Central memory CD8-positive, alpha-beta T cell (primary cell): Measurements from ENCODE around the gene ZMYM3.
"Not testable (repeated sequence)": the region's sequence is repeated elsewhere in the genome, so short reads cannot be mapped to it uniquely, and the experiment has no call there.

ENCODE experiments used
- ATAC-seq: fragments of 150-1000 bp; cut with Tn5 transposase; replicated peaks from 2 replicates; pipeline ENCODE4 v1.10.0; 2022; ENCODE audit warnings: mild to moderate bottlenecking, moderate FRiP score, moderate number of reproducible peaks; ENCODE audit not compliant: poor library complexity, severe bottlenecking; ENCODE audit errors: extremely low read depth
- DNase-seq, 2 donors: peaks; one replicate each; pipeline ENCODE4 v3.0.0; 2021; ENCODE audit warnings: low spot score in 2 of 2
- H3K27ac Mint-ChIP-seq: one replicate; pipeline ENCODE4 v1.8.0; 2022; ENCODE audit warnings: low read depth, mild to moderate bottlenecking, moderate library complexity, mixed read lengths
- H3K27me3 Mint-ChIP-seq: one replicate; pipeline ENCODE4 v1.8.0; 2022; ENCODE audit warnings: mixed read lengths
- H3K36me3 Mint-ChIP-seq: one replicate; pipeline ENCODE4 v1.8.0; 2022; ENCODE audit warnings: mild to moderate bottlenecking, moderate library complexity, mixed read lengths; ENCODE audit not compliant: insufficient read depth
- H3K4me1 Mint-ChIP-seq: one replicate; pipeline ENCODE4 v1.8.0; 2022; ENCODE audit warnings: mixed read lengths
- H3K4me3 Mint-ChIP-seq: one replicate; pipeline ENCODE4 v1.8.0; 2022; ENCODE audit warnings: mild to moderate bottlenecking, moderate library complexity, mixed read lengths
- H3K9me3 Mint-ChIP-seq: one replicate; pipeline ENCODE4 v1.8.0; 2022; ENCODE audit warnings: mixed read lengths

Gene ZMYM3

DNA sequence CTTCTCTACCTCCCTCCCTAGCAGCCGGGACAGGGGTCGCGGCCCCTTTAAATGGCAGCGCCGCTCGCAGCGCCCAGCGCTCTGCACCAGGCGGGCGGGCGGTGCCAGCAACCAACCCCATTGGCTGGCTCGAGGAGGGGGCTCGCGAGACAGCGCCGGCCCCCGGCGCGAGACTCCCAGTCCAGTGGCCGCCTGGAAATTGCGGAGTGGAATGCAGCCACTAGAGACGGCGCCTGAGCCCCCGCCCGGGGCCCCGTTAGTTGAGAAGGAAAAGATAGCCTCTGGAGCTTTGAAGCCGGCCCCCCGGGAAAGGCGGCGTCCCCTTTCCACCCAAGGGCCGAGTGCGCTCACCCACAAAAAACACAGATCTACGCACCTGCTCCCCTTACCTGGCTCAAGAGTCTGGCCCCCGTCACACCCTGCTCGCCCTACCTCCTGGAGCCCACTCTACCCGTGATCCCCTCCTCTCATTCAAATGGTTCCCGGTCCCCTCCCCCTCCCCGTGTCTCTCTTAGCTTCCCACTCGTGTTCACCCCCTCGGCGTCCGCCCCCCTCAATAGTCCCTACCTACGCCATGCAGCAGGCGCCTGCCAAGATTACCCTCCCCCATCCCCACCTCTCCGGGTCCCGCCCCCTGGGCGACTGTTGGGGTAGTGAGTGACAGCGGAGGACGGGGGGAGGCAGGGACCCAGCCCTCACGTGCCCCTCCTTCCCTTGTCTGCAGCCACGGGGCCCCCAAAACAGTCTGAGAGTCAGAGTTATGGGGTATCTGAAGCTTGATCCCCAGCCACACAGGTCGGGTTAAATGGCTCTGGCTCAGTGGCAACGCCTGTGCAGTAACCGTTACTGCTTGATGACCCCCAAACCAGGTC is at the start of gene ZMYM3:
Gene ZMYM3 (minus strand): TSS at position 49 of the 872 bp plus-strand sequence. CDS start 885 bp downstream, outside the sequence.
- H3K27ac Mint-ChIP-seq = peak within 1 kb of the TSS; percentile 96
- ATAC-seq (peak; percentile 79), DNase-seq (peak; percentile 41 to 74)
- no peaks in the 10 kb centered on the region for H3K9me3 Mint-ChIP-seq
- no peaks in the 10 kb centered on the region for H3K27me3 Mint-ChIP-seq
- H3K4me3 Mint-ChIP-seq = peak within 1 kb of the TSS; percentile 81
- peaks cover 13% of the 10 kb centered on the region for H3K4me1 Mint-ChIP-seq
- peaks cover 16% of the 10 kb centered on the region for H3K36me3 Mint-ChIP-seq

DNA sequence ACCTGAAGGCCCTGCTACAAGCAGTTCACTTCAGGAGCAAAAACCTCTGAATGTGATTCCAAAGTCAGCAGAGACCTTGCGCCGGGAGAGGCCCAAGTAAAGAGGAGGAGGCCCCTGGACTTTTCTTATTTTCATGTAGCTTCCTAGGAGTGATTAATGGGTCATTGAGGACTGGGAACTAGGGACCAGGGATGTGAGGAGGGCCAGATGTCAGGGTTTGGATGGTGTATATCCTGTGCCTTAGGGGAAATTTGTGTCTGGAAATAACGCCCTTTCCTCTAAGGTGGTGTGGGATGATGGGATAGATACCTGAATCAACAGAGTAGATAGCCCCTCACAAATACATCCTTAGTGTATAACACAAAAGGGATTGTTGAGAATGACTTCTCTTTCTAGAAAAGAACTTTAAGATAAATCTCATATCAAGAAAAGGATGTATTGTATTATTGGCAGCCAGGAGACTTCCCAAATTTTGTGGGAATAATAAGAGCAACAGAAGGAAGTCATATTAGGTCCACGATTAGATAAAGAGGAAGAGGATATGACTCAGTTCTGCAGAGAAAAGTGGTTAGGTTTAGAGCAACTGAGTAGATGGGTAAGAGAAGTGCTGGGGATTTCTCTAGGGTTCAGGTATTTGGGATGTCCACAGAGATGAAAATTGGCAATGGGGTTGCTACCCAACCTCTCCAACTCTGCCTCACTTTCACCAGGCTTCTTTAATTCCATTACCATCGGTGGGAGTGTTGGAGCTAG is 48.7 kb upstream of the ZMYM3 start:
- ATAC-seq (no peak), DNase-seq (no peak)
- H3K4me3 Mint-ChIP-seq = no peak overlapping the region
- peaks cover 8% of the 10 kb centered on the region for H3K4me1 Mint-ChIP-seq
- no peaks in the 10 kb centered on the region for H3K27me3 Mint-ChIP-seq
- H3K36me3 Mint-ChIP-seq = peaks cover 40% of the 10 kb centered on the region
- H3K27ac Mint-ChIP-seq = no peak overlapping the region
- H3K9me3 Mint-ChIP-seq = no peaks in the 10 kb centered on the region

DNA sequence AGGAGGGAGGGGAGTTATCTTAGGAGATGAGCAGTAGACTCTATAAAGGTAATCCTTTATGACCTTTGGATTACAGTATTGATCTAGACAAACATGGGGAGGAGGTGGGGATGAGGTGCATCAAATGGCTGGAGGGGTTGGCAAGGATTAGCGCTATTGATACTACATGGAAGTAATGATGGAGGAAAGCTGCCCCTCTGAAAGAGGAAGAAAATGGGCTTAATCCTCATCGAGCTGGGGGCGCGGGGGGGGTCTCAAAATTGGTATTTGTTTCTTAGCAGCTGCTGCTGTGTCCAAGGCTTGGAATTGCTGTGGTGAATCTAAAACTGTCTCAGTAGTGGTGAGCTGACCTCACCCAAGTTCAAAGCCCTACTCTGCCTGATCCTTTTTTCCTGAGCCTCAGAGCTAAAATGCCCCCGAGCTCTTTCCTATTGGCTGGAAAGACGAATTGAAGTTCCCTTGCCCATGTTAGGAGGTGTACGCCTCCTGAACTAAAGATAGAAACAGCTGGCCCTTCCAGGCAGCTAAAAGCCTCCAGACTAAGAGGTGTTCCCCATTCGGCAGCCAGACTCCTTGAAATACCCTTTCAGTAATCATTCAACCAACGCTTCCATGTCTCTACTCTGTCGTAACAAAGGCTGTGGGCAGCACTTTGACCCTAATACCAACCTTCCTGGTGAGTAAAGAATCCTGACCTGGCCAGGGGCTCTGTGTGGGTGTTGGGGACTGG is 47.4 kb upstream of the ZMYM3 start, which contains the start of gene ITGB1BP2:
Gene ITGB1BP2 (plus strand): TSS at position 556 of the 730 bp plus-strand sequence. CDS start 57 bp downstream, at position 613.
- Mint-ChIP-seq H3K27ac (peak within 1 kb of the TSS; percentile 38), H3K27me3 (no peaks in the 10 kb centered on the region), H3K4me1 (peaks cover 8% of the 10 kb centered on the region), H3K9me3 (no peaks in the 10 kb centered on the region), H3K36me3 (peaks cover 52% of the 10 kb centered on the region), H3K4me3 (peak within 1 kb of the TSS; percentile 39)
- ATAC-seq (no peak), DNase-seq (no peak)

DNA sequence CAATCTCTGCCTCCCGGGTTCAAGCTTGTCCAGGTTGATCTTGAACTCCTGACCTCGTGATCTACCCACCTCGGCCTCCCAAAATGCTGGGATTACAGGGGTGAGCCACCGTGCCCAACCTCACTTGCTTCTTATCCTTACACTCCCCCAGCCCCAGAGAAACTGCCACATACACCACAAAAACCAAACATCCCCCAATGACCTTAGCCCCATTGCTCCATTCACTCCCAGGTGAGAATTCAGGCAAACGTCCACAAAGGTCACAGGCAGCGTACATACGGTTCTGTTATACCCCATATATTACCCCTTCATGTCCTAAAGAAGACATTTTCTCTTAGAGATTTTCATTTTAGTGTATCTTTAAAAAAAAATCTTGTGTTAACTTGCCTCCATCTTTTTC is 46.6 kb upstream of the ZMYM3 start:
- H3K27me3 Mint-ChIP-seq, DNase-seq, ATAC-seq, H3K9me3 Mint-ChIP-seq, H3K4me1 Mint-ChIP-seq: not testable (repeated sequence)
- H3K36me3 Mint-ChIP-seq = peaks cover 59% of the 10 kb centered on the region
- peak overlapping the region; percentile 39 for H3K4me3 Mint-ChIP-seq
- H3K27ac Mint-ChIP-seq = peak overlapping the region; percentile 38

DNA sequence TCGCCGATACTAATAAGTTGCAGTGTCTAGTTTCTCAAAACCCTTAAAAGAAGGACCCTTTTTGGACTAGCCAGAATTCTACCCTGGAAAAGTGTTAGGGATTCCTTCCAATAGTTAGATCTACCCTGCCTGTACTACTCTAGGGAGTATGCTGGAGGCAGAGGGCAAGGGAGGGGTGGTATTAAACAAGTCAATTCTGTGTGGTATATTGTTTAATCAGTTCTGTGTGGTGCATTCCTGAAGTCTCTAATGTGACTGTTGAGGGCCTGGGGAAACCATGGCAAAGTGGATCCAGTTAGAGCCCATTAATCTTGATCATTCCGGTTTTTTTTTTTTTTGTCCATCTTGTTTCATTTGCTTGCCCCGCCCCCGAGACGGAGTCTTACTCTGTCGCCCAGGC is 46.1 kb upstream of the ZMYM3 start:
- not testable (repeated sequence) for H3K27me3 Mint-ChIP-seq, DNase-seq, ATAC-seq, H3K9me3 Mint-ChIP-seq, H3K4me1 Mint-ChIP-seq
- peak overlapping the region; percentile 39 for H3K4me3 Mint-ChIP-seq
- peak overlapping the region; percentile 38 for H3K27ac Mint-ChIP-seq
- H3K36me3 Mint-ChIP-seq = peaks cover 63% of the 10 kb centered on the region

DNA sequence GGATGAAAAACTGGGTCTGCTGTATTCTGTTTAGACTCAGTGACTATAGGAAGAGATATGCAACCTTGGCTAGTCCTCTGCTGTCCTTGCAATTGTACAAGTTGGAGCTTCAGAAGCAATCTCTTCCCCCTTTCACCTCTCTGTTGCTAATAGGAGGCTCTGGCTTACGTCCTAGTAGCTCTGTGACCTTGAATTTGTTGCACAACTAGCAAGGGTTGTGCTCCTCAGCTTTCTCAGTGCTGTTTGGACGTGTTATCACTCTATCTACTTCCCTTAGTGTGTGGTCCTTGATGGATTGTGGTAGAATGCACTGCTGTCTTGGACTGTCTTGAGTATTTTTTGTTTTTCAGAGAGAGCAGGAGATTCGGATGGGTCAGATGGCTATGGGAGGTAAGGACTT is 44.2 kb upstream of the ZMYM3 start:
- H3K4me1 Mint-ChIP-seq = peaks cover 8% of the 10 kb centered on the region
- H3K4me3 Mint-ChIP-seq = no peak overlapping the region
- no peak for ATAC-seq
- H3K27me3 Mint-ChIP-seq = no peaks in the 10 kb centered on the region
- H3K27ac Mint-ChIP-seq = no peak overlapping the region
- H3K36me3 Mint-ChIP-seq = peaks cover 79% of the 10 kb centered on the region
- no peak for DNase-seq
- H3K9me3 Mint-ChIP-seq = no peaks in the 10 kb centered on the region

DNA sequence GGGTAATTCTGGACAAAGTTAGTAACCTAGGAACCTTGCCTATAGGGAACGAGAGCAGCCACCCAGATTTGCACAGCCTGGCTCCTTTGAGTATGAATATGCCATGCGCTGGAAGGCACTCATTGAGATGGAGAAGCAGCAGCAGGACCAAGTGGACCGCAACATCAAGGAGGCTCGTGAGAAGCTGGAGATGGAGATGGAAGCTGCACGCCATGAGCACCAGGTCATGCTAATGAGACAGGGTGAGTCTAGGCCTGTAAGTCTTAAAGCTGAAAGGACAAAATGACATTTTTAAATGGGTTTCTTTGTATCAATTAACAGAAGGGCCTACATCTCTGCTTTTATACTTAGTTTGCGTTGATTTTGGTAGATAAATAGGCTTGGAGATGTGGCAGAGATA is 42.9 kb upstream of the ZMYM3 start:
- H3K9me3 Mint-ChIP-seq = no peaks in the 10 kb centered on the region
- peaks cover 89% of the 10 kb centered on the region for H3K36me3 Mint-ChIP-seq
- no peak overlapping the region for H3K4me3 Mint-ChIP-seq

DNA sequence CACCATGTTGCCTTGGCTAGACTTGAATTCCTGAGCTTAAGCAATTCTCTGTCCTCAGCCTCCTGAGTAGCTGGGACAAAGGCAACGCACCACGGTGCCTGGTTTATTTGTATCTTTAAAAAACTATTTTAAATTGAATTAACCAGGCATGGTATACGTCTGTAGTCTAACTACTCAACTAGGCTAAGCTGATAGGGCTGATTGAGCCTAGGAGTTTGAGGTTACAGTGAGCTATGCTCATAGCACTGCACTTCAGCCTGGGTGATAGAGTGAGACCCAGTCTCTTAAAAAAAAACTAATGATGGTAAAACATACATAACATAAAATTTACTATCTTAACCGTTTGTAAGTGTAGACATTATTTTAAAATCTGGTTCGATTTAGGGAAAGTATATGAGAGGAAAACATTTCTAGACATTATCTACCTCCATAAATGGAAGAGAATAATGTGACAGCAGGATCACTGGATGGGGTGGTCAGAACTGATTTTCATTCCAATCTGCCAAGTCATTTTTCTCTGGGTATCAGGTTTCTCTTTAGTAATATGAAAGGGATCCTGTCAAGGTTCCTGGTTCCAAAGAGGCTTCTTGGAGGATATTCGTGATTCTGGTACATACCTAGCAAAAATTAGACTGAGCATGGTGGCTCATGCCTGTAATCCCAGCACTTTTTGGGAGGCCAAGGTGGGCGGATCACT is 38.9 kb upstream of the ZMYM3 start:
- ATAC-seq (no peak), DNase-seq (no peak)
- Mint-ChIP-seq H3K36me3 (peaks cover 77% of the 10 kb centered on the region), H3K4me1 (peaks cover 11% of the 10 kb centered on the region), H3K27ac (no peak overlapping the region), H3K4me3 (no peak overlapping the region), H3K27me3 (no peaks in the 10 kb centered on the region), H3K9me3 (no peaks in the 10 kb centered on the region)

More for the DNA sequence above, 42.9 kb upstream of the ZMYM3 start:
- H3K27ac Mint-ChIP-seq = peak overlapping the region; percentile 29
- no peak for ATAC-seq
- H3K27me3 Mint-ChIP-seq = no peaks in the 10 kb centered on the region
- H3K4me1 Mint-ChIP-seq = no peaks in the 10 kb centered on the region
- DNase-seq = no peak

DNA sequence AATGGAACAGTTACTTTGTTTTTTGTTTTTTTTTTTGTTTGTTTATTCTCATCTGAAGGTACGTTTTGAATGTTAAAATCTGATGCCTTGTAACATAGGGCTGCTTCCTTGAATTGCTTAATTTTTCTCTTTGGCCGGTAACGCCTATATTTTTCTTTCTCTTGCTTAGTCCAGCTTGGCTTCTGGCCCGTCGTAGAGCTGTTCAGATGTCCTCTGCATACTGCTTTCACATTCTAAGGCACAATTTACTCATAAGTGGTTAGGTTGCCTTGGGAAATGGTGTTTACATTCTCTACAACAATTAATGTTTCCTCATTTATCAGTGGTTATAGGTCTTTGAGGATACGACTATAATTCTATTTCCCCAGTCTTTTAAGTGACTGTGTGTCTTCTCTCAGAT is 37.4 kb upstream of the ZMYM3 start:
- Mint-ChIP-seq H3K9me3 (no peaks in the 10 kb centered on the region), H3K36me3 (peaks cover 67% of the 10 kb centered on the region), H3K4me1 (peaks cover 11% of the 10 kb centered on the region), H3K27me3 (no peaks in the 10 kb centered on the region), H3K27ac (no peak overlapping the region), H3K4me3 (no peak overlapping the region)
- no peak for DNase-seq
- no peak for ATAC-seq

DNA sequence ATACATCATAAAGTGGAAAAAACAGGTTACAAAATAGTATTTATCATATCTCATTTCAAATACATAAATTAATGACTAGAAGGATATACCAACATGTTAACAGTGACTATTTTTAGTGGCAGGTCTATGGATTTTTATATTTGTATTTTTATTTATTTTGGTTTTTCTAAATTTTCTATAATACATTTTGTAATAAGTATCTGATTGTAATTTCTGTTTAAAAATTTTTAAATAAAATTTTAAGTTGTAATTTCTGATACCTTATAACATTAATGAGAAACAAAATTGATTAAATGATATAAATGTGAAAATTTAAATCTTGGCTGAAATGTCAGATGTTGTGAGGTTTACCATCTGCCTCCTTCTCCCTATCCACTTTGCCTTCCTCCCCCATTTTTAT is 32.0 kb upstream of the ZMYM3 start:
- no peak overlapping the region for H3K27ac Mint-ChIP-seq
- H3K27me3 Mint-ChIP-seq = no peaks in the 10 kb centered on the region
- no peaks in the 10 kb centered on the region for H3K9me3 Mint-ChIP-seq
- DNase-seq = no peak
- peak overlapping the region; percentile 95 for H3K4me3 Mint-ChIP-seq
- peaks cover 30% of the 10 kb centered on the region for H3K36me3 Mint-ChIP-seq
- peaks cover 10% of the 10 kb centered on the region for H3K4me1 Mint-ChIP-seq
- no peak for ATAC-seq

DNA sequence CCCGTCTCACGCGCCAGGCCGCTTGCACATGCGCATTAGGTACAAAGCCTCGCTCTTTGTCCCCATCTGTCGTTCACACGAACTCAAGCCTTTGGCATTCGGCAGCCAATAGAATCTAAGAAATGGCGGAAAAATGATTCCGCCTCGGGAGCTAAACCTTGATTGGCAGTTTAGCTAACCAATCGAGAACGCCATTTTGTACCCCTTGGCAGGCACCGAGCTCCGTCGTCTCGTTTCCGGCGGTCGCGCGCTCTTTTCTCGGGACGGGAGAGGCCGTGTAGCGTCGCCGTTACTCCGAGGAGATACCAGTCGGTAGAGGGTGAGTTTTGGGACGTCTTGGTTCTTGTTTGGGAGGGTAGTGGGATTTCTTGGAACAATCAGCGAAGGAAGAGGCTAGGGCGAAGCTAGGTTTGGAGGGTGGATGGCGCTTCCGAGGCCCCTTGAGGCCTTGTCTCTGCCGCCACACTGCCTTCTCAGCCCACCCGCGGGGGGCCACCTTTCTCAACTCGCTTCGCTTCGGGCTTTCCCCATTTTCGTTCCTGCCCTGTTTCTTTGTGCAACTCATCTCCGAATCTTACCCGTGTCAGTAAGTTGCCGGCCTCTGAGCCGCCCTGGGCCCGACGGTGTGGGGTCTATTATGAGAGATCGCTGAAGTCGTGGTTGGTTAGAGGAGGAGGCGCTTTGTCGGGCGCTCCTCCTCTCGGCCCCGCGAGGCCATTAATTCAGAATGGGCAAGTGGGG is 29.6 kb upstream of the ZMYM3 start, which contains the start of gene NONO:
Gene NONO (plus strand): TSS at position 233 of the 741 bp plus-strand sequence. CDS start 7,003 bp downstream, outside the sequence.
- H3K4me1 Mint-ChIP-seq = peaks cover 5% of the 10 kb centered on the region
- H3K27ac Mint-ChIP-seq = peak within 1 kb of the TSS; percentile 100
- peak; percentile 88 for ATAC-seq

More for the DNA sequence above, 29.6 kb upstream of the ZMYM3 start, which contains the start of gene NONO:
- H3K36me3 Mint-ChIP-seq = peaks cover 15% of the 10 kb centered on the region
- H3K9me3 Mint-ChIP-seq = no peaks in the 10 kb centered on the region
- H3K4me3 Mint-ChIP-seq = peak within 1 kb of the TSS; percentile 95
- no peaks in the 10 kb centered on the region for H3K27me3 Mint-ChIP-seq
- peak; percentile 57 to 83 for DNase-seq
